HEK293 (cell line): ENCODE measurements around the gene CS.

Source experiments
- CTCF ChIA-PET: fragments of 350-600 bp; formaldehyde crosslinking; extraction: SDS; loops from one replicate; lab custom pipeline; 2021; ENCODE audit warnings: antibody characterized with exemption; lab: Yijun Ruan, JAX
- POLR2A ChIA-PET: fragments of 300-600 bp; formaldehyde crosslinking; extraction: SDS; loops from one replicate; lab custom pipeline; 2020; ENCODE audit warnings: antibody characterized with exemption, inconsistent platforms; lab: Yijun Ruan, JAX
- H3K27ac ChIP-seq: fragments of 200-500 bp; sonication (Bioruptor generic); 2 replicates; pipeline ENCODE4 v1.5.1; 2014; ENCODE audit warnings: low read depth, low read length, control low read depth, inconsistent platforms; ENCODE audit errors: extremely low read depth
- H3K36me3 ChIP-seq, 2 experiments: fragments of 200-500 bp in 1 of 2; sonication (Bioruptor generic) in 1 of 2; 1 replicate in 1 of 2; 2 replicates in 1 of 2; pipeline ENCODE4 v1.5.1; 2014 to 2017; ENCODE audit warnings: inconsistent platforms in 2 of 2, low read length in 2 of 2; ENCODE audit not compliant: control insufficient read depth in 2 of 2, insufficient read depth in 1 of 2
- H3K4me1 ChIP-seq: fragments of 200-500 bp; sonication (Bioruptor generic); 2 replicates; pipeline ENCODE4 v1.5.1; 2014; ENCODE audit warnings: mild to moderate bottlenecking, low read length, inconsistent platforms; ENCODE audit not compliant: control insufficient read depth, insufficient read depth
- H3K4me3 ChIP-seq: 2 replicates; pipeline ENCODE4 v1.5.1; 2011; ENCODE audit warnings: low read depth, mild to moderate bottlenecking, control low read depth, low read length, moderate library complexity
- H3K9me3 ChIP-seq: fragments of 200-500 bp; sonication (Bioruptor generic); 2 replicates; pipeline ENCODE4 v1.5.1; 2014; ENCODE audit warnings: low read depth, low read length, inconsistent platforms; ENCODE audit not compliant: control insufficient read depth, insufficient read depth
- HOXA7 ChIP-seq: sonication (generic); formaldehyde crosslinking; IDR thresholded peaks from 2 replicates; pipeline ENCODE4 v1.8.1; 2022; ENCODE audit warnings: missing genetic modification reagents, borderline replicate concordance
- MYNN ChIP-seq: fragments of 450-650 bp; formaldehyde crosslinking; IDR thresholded peaks from 2 replicates; pipeline ENCODE4 v1.5.1; 2016; ENCODE audit warnings: missing biosample characterization, missing genetic modification characterization, borderline replicate concordance
- SCRT2 ChIP-seq: fragments of 450-650 bp; formaldehyde crosslinking; IDR thresholded peaks from 2 replicates; pipeline ENCODE4 v1.5.1; 2016; ENCODE audit warnings: missing biosample characterization, missing genetic modification characterization
- WT1 ChIP-seq: fragments of 450-650 bp; formaldehyde crosslinking; IDR thresholded peaks from 2 replicates; pipeline ENCODE4 v1.5.1; 2016; ENCODE audit warnings: missing biosample characterization, missing genetic modification characterization
- ZBTB1 ChIP-seq: fragments of 450-650 bp; formaldehyde crosslinking; IDR thresholded peaks from 2 replicates; pipeline ENCODE4 v1.5.1; 2016; ENCODE audit warnings: missing biosample characterization, missing genetic modification characterization
- ZBTB48 ChIP-seq: fragments of 450-650 bp; formaldehyde crosslinking; IDR thresholded peaks from 2 replicates; pipeline ENCODE4 v1.5.1; 2016; ENCODE audit warnings: missing biosample characterization, missing genetic modification characterization
- ZEB2 ChIP-seq: fragments of 450-650 bp; formaldehyde crosslinking; IDR thresholded peaks from 2 replicates; pipeline ENCODE4 v1.5.1; 2016; ENCODE audit warnings: missing biosample characterization, missing genetic modification characterization
- ZNF211 ChIP-seq: fragments of 450-650 bp; formaldehyde crosslinking; IDR thresholded peaks from 2 replicates; pipeline ENCODE4 v1.5.1; 2016; ENCODE audit warnings: low read depth, missing biosample characterization, missing genetic modification characterization
- ZNF221 ChIP-seq: fragments of 450-650 bp; formaldehyde crosslinking; IDR thresholded peaks from 2 replicates; pipeline ENCODE4 v1.5.1; 2017; ENCODE audit warnings: missing biosample characterization, missing genetic modification characterization, borderline replicate concordance
- ZNF670 ChIP-seq: fragments of 450-650 bp; formaldehyde crosslinking; IDR thresholded peaks from 2 replicates; pipeline ENCODE4 v1.5.1; 2016; ENCODE audit warnings: missing biosample characterization, missing genetic modification characterization, low read depth
- ZNF76 ChIP-seq: fragments of 450-650 bp; formaldehyde crosslinking; IDR thresholded peaks from 2 replicates; pipeline ENCODE4; 2016; ENCODE audit warnings: low read depth, missing biosample characterization, missing genetic modification characterization, borderline replicate concordance
- TF ChIP-seq, protein P1 (sequence below): fragments of 450-650 bp; formaldehyde crosslinking; IDR thresholded peaks from 2 replicates; pipeline ENCODE4 v1.5.1; 2016; ENCODE audit warnings: missing biosample characterization, missing genetic modification characterization
- TF ChIP-seq, protein P2 (sequence below): fragments of 450-650 bp; formaldehyde crosslinking; IDR thresholded peaks from 2 replicates; pipeline ENCODE4 v1.5.1; 2016; ENCODE audit warnings: missing biosample characterization, missing genetic modification characterization
- TF ChIP-seq, protein P3 (sequence below): fragments of 450-650 bp; formaldehyde crosslinking; IDR thresholded peaks from 2 replicates; pipeline ENCODE4 v1.5.1; 2016; ENCODE audit warnings: missing biosample characterization, missing genetic modification characterization, low read depth
- TF ChIP-seq, protein P4 (sequence below): fragments of 450-650 bp; formaldehyde crosslinking; conservative IDR thresholded peaks from 2 replicates; pipeline ENCODE4 v1.5.1; 2016; ENCODE audit warnings: low read depth, missing biosample characterization, missing genetic modification characterization
- TF ChIP-seq, protein P5 (sequence below): fragments of 450-650 bp; formaldehyde crosslinking; IDR thresholded peaks from 2 replicates; pipeline ENCODE4 v1.5.1; 2016; ENCODE audit warnings: missing biosample characterization, missing genetic modification characterization

Gene CS

DNA sequence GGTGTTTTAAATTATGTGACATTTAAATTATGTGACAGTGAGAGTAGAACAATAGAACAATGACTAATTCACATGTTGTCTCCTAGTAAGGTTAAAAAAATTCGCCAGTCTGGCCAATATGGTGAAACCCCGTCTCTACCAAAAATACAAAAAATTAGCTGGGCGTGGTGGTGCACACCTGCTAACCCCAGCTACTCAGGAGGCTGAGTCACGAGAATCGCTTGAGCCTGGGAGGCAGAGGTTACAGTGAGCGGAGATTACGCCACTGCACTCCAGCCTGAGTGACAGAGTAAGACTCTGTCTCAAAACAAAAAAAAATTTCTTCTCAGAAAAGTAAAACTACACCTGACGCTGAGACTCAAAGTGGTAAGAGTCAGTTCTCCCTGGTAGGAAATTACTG lies 2.7 kb downstream of the CS start:
- H3K36me3 ChIP-seq = peaks cover 17 to 52% of the 10 kb centered on the region in 2 experiments; a peak in 2 of 3 replicates
- TF ChIP-seq ZNF670 (tag by site-specific recombination) = no peak
- TF ChIP-seq, protein P1, sequence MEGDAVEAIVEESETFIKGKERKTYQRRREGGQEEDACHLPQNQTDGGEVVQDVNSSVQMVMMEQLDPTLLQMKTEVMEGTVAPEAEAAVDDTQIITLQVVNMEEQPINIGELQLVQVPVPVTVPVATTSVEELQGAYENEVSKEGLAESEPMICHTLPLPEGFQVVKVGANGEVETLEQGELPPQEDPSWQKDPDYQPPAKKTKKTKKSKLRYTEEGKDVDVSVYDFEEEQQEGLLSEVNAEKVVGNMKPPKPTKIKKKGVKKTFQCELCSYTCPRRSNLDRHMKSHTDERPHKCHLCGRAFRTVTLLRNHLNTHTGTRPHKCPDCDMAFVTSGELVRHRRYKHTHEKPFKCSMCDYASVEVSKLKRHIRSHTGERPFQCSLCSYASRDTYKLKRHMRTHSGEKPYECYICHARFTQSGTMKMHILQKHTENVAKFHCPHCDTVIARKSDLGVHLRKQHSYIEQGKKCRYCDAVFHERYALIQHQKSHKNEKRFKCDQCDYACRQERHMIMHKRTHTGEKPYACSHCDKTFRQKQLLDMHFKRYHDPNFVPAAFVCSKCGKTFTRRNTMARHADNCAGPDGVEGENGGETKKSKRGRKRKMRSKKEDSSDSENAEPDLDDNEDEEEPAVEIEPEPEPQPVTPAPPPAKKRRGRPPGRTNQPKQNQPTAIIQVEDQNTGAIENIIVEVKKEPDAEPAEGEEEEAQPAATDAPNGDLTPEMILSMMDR = no peak
- no peak for TF ChIP-seq ZBTB48
- no peak for TF ChIP-seq ZNF76 (tag by site-specific recombination)
- TF ChIP-seq WT1 (tag by site-specific recombination) = no peak
- TF ChIP-seq, protein P2, sequence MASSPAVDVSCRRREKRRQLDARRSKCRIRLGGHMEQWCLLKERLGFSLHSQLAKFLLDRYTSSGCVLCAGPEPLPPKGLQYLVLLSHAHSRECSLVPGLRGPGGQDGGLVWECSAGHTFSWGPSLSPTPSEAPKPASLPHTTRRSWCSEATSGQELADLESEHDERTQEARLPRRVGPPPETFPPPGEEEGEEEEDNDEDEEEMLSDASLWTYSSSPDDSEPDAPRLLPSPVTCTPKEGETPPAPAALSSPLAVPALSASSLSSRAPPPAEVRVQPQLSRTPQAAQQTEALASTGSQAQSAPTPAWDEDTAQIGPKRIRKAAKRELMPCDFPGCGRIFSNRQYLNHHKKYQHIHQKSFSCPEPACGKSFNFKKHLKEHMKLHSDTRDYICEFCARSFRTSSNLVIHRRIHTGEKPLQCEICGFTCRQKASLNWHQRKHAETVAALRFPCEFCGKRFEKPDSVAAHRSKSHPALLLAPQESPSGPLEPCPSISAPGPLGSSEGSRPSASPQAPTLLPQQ (tag by site-specific recombination) = no peak
- TF ChIP-seq ZNF211 (tag by site-specific recombination) = no peak
- TF ChIP-seq, protein P3, sequence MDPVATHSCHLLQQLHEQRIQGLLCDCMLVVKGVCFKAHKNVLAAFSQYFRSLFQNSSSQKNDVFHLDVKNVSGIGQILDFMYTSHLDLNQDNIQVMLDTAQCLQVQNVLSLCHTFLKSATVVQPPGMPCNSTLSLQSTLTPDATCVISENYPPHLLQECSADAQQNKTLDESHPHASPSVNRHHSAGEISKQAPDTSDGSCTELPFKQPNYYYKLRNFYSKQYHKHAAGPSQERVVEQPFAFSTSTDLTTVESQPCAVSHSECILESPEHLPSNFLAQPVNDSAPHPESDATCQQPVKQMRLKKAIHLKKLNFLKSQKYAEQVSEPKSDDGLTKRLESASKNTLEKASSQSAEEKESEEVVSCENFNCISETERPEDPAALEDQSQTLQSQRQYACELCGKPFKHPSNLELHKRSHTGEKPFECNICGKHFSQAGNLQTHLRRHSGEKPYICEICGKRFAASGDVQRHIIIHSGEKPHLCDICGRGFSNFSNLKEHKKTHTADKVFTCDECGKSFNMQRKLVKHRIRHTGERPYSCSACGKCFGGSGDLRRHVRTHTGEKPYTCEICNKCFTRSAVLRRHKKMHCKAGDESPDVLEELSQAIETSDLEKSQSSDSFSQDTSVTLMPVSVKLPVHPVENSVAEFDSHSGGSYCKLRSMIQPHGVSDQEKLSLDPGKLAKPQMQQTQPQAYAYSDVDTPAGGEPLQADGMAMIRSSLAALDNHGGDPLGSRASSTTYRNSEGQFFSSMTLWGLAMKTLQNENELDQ (tag by site-specific recombination) = no peak
- TF ChIP-seq, all 188 proteins: peak for 0
- ChIA-PET CTCF (interaction anchor here (0.6 to 2.6 kb wide), 6 partner anchors 9 to 339 kb away, joined by 3 to 5 read pairs (median 3); no protein-coding TSS in a partner anchor), POLR2A (interaction anchor here (0.6 to 0.9 kb wide), 2 partner anchors 10 to 63 kb away, joined by 3 to 7 read pairs; partner anchors contain the start of gene STAT2)
- no peaks in the 10 kb centered on the region for H3K9me3 ChIP-seq
- no peak overlapping the region for H3K27ac ChIP-seq
- H3K4me3 ChIP-seq = no peak overlapping the region
- peaks cover 4% of the 10 kb centered on the region; the same call in 1 of the 2 replicates for H3K4me1 ChIP-seq

DNA sequence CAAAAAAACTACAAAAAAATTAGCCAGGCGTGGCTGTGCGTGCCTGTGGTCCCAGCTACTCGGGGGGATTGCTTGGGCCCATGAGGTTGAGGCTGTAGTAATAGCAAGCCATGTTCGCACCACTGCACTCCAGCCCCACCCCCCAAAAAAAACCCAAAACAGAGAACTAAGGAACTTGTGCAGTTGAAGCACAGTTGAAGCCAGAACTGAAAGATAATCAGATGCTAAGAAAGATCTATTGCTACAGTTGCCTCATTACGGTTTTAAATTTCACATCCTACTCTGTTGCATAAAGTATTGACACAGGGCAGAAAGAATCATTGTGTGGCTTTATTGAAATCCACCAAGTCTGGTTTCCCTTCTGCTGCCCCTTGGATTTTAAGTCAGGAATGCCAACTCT lies 3.8 kb downstream of the CS start:
- Histone ChIP-seq H3K36me3 (peaks cover 24 to 51% of the 10 kb centered on the region in 2 experiments), H3K27ac (no peak overlapping the region), H3K9me3 (no peaks in the 10 kb centered on the region), H3K4me3 (no peak overlapping the region), H3K4me1 (peaks cover 4% of the 10 kb centered on the region; the same call in 1 of the 2 replicates)
- ChIA-PET CTCF (no interaction called here), POLR2A (no interaction called here)
- TF ChIP-seq MYNN (tag by site-specific recombination) (no peak), ZBTB1 (tag by site-specific recombination) (no peak), ZEB2 (peak; percentile 47; the same call in 1 of the 2 replicates), HOXA7 (CRISPR knock-in tag) (no peak), SCRT2 (tag by site-specific recombination) (0 out of 2 replicates have a peak, but pooled peaks have one; percentile 41), ZNF221 (tag by site-specific recombination) (no peak)
- TF ChIP-seq, protein P4, sequence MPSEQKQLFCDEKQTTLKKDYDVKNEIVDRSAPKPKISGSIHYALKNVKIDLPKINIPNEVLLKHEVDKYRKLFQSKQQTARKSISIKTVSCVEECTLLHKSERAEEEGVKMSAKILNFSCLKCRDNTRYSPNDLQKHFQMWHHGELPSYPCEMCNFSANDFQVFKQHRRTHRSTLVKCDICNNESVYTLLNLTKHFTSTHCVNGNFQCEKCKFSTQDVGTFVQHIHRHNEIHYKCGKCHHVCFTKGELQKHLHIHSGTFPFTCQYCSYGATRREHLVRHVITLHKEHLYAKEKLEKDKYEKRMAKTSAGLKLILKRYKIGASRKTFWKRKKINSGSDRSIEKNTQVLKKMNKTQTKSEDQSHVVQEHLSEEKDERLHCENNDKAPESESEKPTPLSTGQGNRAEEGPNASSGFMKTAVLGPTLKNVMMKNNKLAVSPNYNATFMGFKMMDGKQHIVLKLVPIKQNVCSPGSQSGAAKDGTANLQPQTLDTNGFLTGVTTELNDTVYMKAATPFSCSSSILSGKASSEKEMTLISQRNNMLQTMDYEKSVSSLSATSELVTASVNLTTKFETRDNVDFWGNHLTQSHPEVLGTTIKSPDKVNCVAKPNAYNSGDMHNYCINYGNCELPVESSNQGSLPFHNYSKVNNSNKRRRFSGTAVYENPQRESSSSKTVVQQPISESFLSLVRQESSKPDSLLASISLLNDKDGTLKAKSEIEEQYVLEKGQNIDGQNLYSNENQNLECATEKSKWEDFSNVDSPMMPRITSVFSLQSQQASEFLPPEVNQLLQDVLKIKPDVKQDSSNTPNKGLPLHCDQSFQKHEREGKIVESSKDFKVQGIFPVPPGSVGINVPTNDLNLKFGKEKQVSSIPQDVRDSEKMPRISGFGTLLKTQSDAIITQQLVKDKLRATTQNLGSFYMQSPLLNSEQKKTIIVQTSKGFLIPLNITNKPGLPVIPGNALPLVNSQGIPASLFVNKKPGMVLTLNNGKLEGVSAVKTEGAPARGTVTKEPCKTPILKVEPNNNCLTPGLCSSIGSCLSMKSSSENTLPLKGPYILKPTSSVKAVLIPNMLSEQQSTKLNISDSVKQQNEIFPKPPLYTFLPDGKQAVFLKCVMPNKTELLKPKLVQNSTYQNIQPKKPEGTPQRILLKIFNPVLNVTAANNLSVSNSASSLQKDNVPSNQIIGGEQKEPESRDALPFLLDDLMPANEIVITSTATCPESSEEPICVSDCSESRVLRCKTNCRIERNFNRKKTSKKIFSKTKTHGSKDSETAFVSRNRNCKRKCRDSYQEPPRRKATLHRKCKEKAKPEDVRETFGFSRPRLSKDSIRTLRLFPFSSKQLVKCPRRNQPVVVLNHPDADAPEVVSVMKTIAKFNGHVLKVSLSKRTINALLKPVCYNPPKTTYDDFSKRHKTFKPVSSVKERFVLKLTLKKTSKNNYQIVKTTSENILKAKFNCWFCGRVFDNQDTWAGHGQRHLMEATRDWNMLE = no peak
- TF ChIP-seq, protein P5, sequence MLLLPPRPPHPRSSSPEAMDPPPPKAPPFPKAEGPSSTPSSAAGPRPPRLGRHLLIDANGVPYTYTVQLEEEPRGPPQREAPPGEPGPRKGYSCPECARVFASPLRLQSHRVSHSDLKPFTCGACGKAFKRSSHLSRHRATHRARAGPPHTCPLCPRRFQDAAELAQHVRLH = no peak
- TF ChIP-seq, all 188 proteins: peak for 2
